ENCODE results near the gene PTBP1.

Gene PTBP1

GRCh38 chr19:855566-856120 lies 58.4 kb downstream of the PTBP1 start:
- DNase-seq, result no peak

DNA sequence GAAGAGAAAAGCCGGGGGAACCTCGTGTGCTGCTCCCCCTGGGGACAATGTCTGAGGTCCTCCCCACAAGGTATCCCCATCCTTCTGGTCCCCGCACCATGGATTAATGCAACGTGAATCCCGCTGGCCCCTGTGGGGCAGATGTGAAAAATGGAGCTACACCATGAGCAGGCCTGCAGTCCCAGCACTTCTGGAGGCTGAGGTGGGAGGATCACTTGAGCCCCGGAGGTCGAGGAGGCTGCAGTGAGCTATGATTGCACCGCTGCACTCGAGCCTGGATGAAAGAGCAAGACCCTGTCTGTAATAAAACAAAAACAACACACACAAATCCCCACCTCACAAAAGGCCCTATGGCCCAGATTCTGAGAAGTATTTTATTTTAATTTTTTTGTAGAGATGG lies 61.0 kb downstream of the PTBP1 start:
- DNase-seq, result no peak

DNA sequence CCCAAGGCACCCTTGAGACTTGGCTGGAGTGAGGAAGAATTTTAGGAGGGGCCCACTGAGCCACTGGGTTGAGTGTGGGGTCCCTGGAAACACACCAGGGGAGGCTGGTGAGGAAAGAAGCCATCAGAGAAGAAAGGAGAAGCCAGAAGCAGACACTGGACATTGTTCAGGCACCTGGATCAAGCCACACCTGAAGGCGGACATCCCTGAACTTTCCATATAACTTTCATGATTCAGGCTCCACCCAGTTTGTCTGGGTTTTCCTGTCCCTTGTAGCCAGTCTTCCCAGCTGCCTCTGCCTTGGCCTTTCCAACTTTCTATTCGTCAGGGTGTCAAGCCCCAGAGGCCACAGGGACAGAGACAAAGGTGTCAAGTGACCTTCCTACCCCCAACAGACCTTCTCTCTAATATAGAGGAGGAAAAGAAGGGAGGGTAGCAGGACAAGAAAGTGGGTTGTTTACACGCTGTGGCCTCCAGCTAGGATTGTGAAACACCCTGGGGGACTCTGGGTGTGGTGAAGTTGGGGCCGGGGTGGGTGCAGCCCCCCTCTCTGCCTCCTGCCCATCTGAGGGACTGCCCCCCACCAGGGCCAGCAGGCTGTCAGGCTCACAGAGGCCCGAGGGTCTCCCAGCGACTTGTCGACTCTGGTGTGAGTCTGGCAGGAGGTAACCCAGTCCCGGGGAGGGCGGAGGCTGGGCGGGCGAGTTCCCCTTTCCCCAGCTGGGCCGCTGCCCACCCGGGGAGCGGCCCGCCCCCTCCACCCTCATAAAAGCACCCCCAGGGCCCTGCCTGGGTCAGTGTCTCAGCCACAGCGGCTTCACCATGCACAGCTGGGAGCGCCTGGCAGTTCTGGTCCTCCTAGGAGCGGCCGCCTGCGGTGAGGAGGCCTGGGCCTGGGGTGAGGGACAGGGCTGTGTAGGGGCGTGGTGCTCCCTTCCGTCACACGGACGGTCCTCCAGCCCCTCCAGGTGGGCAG lies 61.9 kb downstream of the PTBP1 start, which contains the start of gene CFD:
Gene CFD, plus strand, starts transcription at position 797 of the 976 bp plus-strand sequence. Its CDS starts 26 bp downstream, at position 823.
- DNase-seq, result no peak

DNA sequence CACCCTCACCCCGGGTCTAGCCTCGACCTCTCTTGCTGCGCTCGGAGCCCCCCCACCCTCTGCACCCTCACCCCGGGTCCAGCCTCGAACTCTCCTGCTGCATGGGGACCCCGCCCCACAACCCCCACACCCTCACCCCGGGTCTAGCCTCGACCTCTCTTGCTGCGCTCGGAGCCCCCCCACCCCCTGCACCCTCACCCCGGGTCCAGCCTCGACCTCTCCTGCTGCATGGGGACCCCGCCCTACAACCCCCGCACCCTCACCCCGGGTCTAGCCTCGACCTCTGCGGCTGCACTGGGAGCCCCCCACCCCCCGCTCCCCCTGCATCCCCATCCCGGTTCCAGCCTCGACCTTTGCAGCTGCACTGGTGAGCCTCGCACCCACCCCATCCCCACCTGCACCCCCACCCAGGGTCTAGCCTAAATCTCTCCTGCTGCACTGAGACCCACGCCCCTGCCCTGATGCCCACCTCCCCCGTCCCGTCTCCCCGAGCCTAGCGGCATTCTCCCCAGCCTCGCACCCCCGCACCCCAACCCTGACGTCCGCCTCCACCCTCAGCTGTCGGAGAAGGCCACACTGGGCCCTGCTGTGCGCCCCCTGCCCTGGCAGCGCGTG lies 64.0 kb downstream of the PTBP1 start:
- DNase-seq, result no peak

Data from NCI-H2081 treated with DMSO at 0.1 percent for 48 hours (cell line).